ENCODE results near the gene PPP6R3. TPM values are rescaled to one million over a fixed set of nuclear protein-coding genes. Genes with fewer than 3 reads are reported as not detected.

PPP6R3 gene
- total RNA-seq, 2 donors from 2014 or later: 95.0 to 103 TPM

DNA sequence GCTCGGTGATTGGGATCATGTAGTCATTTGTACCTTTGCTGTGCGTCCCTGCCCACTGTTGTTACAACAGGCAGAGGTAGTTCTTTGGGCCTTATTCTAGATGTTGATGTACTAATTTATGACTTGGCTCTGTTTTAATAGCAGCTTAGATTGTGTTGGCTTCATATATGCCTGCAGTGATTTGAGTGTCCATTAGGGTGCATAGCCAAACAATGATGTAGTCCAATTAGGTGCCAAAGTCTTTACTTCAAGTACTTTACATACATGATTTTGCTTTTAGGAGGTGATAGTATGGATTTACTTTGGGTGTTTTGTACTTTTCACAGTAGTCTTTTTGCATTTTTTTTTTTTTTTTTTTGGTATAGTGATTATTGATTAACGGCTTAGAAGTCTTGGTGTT, 46.4 kb downstream of the PPP6R3 start:
- intact Hi-C loops (cut with DNase I): no loop called here
- TF ChIP-seq, protein P1, sequence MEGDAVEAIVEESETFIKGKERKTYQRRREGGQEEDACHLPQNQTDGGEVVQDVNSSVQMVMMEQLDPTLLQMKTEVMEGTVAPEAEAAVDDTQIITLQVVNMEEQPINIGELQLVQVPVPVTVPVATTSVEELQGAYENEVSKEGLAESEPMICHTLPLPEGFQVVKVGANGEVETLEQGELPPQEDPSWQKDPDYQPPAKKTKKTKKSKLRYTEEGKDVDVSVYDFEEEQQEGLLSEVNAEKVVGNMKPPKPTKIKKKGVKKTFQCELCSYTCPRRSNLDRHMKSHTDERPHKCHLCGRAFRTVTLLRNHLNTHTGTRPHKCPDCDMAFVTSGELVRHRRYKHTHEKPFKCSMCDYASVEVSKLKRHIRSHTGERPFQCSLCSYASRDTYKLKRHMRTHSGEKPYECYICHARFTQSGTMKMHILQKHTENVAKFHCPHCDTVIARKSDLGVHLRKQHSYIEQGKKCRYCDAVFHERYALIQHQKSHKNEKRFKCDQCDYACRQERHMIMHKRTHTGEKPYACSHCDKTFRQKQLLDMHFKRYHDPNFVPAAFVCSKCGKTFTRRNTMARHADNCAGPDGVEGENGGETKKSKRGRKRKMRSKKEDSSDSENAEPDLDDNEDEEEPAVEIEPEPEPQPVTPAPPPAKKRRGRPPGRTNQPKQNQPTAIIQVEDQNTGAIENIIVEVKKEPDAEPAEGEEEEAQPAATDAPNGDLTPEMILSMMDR (IDR thresholded peaks at IDR 0.05): no peak
- DNase-seq: no peak
- H3K27ac ChIP-seq: no peak overlapping the region
- no peaks in the 10 kb centered on the region for H3K27me3 ChIP-seq
- no peak overlapping the region for H3K9ac ChIP-seq (ENCODE audit: low read depth in 2 of 2, low read length in 2 of 2)
- H3K4me1 ChIP-seq: no peaks in the 10 kb centered on the region
- no peak overlapping the region for H3K4me3 ChIP-seq
- no peaks in the 10 kb centered on the region for H3K36me3 ChIP-seq
- H3K9me3 ChIP-seq: no peaks in the 10 kb centered on the region

- H3K36me3 ChIP-seq: no peaks in the 10 kb centered on the region
- no peaks in the 10 kb centered on the region for H3K4me1 ChIP-seq
- H3K9ac ChIP-seq (ENCODE audit: low read depth in 2 of 2, low read length in 2 of 2): no peak overlapping the region
- no peak overlapping the region for H3K27ac ChIP-seq
- TF ChIP-seq, protein P1 (IDR thresholded peaks at IDR 0.05): no peak
- H3K27me3 ChIP-seq: no peaks in the 10 kb centered on the region
- no peaks in the 10 kb centered on the region for H3K9me3 ChIP-seq
- H3K4me3 ChIP-seq: no peak overlapping the region
- intact Hi-C loops (cut with DNase I): no loop called here
- no peak for DNase-seq
These were observed 47.9 kb downstream of the PPP6R3 start for GRCh38 chr11:68508425-68508824.

DNA sequence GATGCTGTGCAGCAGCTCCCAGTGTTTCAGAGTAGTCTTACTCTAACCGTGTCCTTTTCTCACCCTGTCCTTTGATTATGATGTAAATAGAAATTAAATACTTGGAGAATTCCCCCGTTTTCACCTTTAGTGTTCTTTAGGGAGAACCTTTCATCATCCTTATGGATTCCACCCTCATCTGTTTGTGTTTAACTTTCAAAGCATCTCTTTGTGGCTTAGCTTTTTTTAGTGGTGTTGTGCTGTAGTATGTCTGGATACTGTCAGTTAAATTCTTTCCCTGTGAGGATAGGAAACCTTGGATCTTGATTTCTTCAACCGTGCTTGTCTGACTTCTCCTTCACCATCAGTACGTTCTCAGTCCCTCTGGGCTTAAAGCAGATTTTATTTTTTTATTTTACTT, 48.5 kb downstream of the PPP6R3 start:
- H3K9me3 ChIP-seq: no peaks in the 10 kb centered on the region
- no peaks in the 10 kb centered on the region for H3K4me1 ChIP-seq
- H3K27me3 ChIP-seq: no peaks in the 10 kb centered on the region
- H3K27ac ChIP-seq: no peak overlapping the region
- intact Hi-C loops (cut with DNase I): no loop called here
- no peak for DNase-seq
- H3K36me3 ChIP-seq: no peaks in the 10 kb centered on the region
- no peak overlapping the region for H3K9ac ChIP-seq (ENCODE audit: low read depth in 2 of 2, low read length in 2 of 2)
- TF ChIP-seq, protein P1 (IDR thresholded peaks at IDR 0.05): no peak
- H3K4me3 ChIP-seq: no peak overlapping the region

- intact Hi-C loops (cut with DNase I): no loop called here
- TF ChIP-seq, protein P1 (IDR thresholded peaks at IDR 0.05): no peak
- H3K9me3 ChIP-seq: no peaks in the 10 kb centered on the region
- H3K9ac ChIP-seq (ENCODE audit: low read depth in 2 of 2, low read length in 2 of 2): no peak overlapping the region
- no peak for DNase-seq
- no peaks in the 10 kb centered on the region for H3K4me1 ChIP-seq
- no peak overlapping the region for H3K4me3 ChIP-seq
- no peak overlapping the region for H3K27ac ChIP-seq
- H3K36me3 ChIP-seq: no peaks in the 10 kb centered on the region
- H3K27me3 ChIP-seq: no peaks in the 10 kb centered on the region
These were observed 53.5 kb downstream of the PPP6R3 start for GRCh38 chr11:68513930-68514487.

DNA sequence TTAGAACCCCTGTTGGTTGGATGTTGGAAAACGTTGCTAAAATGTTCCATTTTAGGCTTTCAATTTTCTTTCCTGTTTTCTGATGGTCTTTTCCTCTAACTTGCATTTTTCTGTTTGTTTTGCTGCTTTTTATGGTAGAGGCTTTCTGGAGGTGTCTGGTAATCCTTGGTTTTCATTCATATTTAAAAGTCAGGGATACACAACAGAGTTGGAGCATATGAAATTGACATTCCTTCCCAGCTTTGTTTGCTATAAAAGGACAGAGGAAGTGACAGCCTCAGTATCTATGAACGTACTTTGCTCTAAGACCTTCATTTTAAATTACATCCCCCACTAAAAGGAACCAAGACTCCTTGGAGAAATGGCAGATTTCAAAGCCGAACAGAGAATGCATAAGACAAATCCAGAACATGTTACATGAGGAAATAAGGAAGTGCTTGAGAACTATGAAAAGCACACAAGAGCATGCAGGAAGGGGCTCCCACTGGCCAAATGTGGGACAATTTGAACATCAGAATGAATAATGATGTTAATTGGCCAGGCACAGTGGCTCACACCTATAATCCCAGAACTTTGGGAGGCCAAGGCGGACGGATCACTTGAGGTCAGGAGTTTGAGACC, 56.7 kb downstream of the PPP6R3 start:
- no peaks in the 10 kb centered on the region for H3K9me3 ChIP-seq
- H3K9ac ChIP-seq (ENCODE audit: low read depth in 2 of 2, low read length in 2 of 2): no peak overlapping the region
- DNase-seq: no peak
- no peaks in the 10 kb centered on the region for H3K27me3 ChIP-seq
- no peaks in the 10 kb centered on the region for H3K4me1 ChIP-seq
- TF ChIP-seq, protein P1 (IDR thresholded peaks at IDR 0.05): no peak
- H3K4me3 ChIP-seq: no peak overlapping the region
- peaks cover 6% of the 10 kb centered on the region for H3K36me3 ChIP-seq
- no peak overlapping the region for H3K27ac ChIP-seq
- intact Hi-C loops (cut with DNase I): no loop called here
